ENCODE results near the gene STX16. TPM values are rescaled to one million over a fixed set of nuclear protein-coding genes. Genes with fewer than 3 reads are reported as not detected.
A peak's percentile ranks its signal among the peaks of the same experiment; 100 is the strongest.

The STX16 gene
- total and polyA plus RNA-seq, 2 of the 13 experiments (the other 11 are each of a cell fraction or from before 2014, with no cell fraction given) = 28.0 to 72.7 TPM

- TF ChIP-seq ZBTB4 (CRISPR knock-in tag; IDR thresholded peaks at IDR 0.05; ENCODE audit: borderline replicate concordance) (0 out of 2 replicates have a peak, but pooled peaks have one; percentile 31), RBAK (CRISPR knock-in tag; IDR thresholded peaks at IDR 0.05) (no peak), IKZF4 (CRISPR knock-in tag; IDR thresholded peaks at IDR 0.05; ENCODE audit: borderline replicate concordance, low read depth, not compliant biosample characterization) (no peak), MYC (CRISPR knock-in tag; IDR thresholded peaks at IDR 0.05; ENCODE audit: borderline replicate concordance) (0 out of 2 replicates have a peak, but pooled peaks have one; percentile 15), ZNF781 (CRISPR knock-in tag; IDR thresholded peaks at IDR 0.05; ENCODE audit: borderline replicate concordance, not compliant biosample characterization) (no peak), JDP2 (CRISPR knock-in tag; IDR thresholded peaks at IDR 0.05; ENCODE audit: borderline replicate concordance) (no peak), HNRNPL (IDR thresholded peaks at IDR 0.05; ENCODE audit: low read depth, low read length) (0 out of 2 replicates have a peak, but pooled peaks have one; percentile 57), ISL2 (CRISPR knock-in tag; IDR thresholded peaks at IDR 0.05) (0 out of 2 replicates have a peak, but pooled peaks have one; percentile 35), ETV5 (CRISPR knock-in tag; IDR thresholded peaks at IDR 0.05; ENCODE audit: borderline replicate concordance) (no peak), AGO2 (optimal IDR thresholded peaks at IDR 0.05; ENCODE audit: low read depth, low read length) (peak; percentile 92), ZNF776 (CRISPR knock-in tag; IDR thresholded peaks at IDR 0.05) (no peak), SP4 (CRISPR knock-in tag; IDR thresholded peaks at IDR 0.05) (0 out of 2 replicates have a peak, but pooled peaks have one; percentile 21), ZFY (CRISPR knock-in tag; IDR thresholded peaks at IDR 0.05) (peak; percentile 37; the same call in 1 of the 2 replicates), ARID4A (CRISPR knock-in tag; IDR thresholded peaks at IDR 0.05; ENCODE audit: borderline replicate concordance) (peak; percentile 49; the same call in 1 of the 2 replicates), ZMYM4 (CRISPR knock-in tag; IDR thresholded peaks at IDR 0.05) (0 out of 2 replicates have a peak, but pooled peaks have one; percentile 20)
- TF ChIP-seq, protein P1, sequence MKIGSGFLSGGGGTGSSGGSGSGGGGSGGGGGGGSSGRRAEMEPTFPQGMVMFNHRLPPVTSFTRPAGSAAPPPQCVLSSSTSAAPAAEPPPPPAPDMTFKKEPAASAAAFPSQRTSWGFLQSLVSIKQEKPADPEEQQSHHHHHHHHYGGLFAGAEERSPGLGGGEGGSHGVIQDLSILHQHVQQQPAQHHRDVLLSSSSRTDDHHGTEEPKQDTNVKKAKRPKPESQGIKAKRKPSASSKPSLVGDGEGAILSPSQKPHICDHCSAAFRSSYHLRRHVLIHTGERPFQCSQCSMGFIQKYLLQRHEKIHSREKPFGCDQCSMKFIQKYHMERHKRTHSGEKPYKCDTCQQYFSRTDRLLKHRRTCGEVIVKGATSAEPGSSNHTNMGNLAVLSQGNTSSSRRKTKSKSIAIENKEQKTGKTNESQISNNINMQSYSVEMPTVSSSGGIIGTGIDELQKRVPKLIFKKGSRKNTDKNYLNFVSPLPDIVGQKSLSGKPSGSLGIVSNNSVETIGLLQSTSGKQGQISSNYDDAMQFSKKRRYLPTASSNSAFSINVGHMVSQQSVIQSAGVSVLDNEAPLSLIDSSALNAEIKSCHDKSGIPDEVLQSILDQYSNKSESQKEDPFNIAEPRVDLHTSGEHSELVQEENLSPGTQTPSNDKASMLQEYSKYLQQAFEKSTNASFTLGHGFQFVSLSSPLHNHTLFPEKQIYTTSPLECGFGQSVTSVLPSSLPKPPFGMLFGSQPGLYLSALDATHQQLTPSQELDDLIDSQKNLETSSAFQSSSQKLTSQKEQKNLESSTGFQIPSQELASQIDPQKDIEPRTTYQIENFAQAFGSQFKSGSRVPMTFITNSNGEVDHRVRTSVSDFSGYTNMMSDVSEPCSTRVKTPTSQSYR (CRISPR knock-in tag; IDR thresholded peaks at IDR 0.05; ENCODE audit: borderline replicate concordance) = no peak
- TF ChIP-seq, protein P2, sequence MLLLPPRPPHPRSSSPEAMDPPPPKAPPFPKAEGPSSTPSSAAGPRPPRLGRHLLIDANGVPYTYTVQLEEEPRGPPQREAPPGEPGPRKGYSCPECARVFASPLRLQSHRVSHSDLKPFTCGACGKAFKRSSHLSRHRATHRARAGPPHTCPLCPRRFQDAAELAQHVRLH (CRISPR knock-in tag; IDR thresholded peaks at IDR 0.05; ENCODE audit: borderline replicate concordance, low read depth) = no peak
Observed at GRCh38 chr20:58716476-58717277, 65.6 kb downstream of the STX16 start (continued).
